ENCODE data around the gene PAK5. TPM values are rescaled to one million over a fixed set of nuclear protein-coding genes. Genes with fewer than 3 reads are reported as not detected.

Gene PAK5
- total RNA-seq = not detected in 2 replicates

DNA sequence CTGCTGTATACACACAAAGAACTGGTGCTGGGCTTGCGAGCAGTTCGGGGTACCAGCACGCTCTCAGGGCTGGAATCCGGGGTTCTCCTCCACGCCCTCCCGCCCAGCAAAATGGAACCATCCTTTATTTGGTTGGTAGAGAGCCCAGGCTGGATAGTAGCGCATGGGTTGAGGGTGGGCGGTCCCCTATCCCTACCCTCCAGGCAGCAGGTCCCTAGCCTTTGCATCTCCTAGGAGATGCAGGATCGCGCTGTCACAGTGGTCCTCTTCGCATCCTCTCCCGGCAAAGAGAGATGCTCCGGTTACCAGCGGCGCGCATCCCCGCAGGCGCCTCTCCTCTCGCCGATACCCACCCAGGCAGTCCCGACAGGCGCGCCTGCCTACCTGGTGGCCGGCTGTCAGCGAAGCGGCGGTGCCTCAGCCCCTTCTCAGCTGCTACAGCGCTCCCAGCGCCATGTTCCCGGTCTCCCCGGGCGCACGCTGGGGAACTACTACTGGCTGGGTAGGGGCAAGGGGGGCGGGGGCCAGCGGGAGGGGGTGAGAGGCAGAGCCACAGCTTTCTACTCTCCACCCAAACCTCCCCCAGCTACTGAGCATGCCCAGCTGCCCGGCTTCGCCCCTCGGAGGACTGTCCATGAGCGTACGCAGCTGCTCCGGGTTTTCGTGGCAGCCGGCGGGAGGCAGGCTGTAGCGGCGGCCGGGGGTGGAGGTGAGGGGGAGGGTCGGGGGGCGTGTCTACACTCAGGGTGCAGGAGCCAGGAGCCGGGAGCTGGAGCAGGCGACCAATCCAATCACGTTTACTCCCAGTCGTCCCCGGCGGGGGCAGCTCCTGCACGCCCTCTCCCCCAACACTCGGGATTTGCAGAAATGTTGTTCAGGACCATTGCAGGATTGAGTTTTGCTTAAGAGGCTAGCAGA is at the start of gene PAK5:
Gene PAK5 (minus strand): TSS at position 699 of the 918 bp plus-strand sequence. CDS start 194,748 bp downstream, outside the sequence.

DNA sequence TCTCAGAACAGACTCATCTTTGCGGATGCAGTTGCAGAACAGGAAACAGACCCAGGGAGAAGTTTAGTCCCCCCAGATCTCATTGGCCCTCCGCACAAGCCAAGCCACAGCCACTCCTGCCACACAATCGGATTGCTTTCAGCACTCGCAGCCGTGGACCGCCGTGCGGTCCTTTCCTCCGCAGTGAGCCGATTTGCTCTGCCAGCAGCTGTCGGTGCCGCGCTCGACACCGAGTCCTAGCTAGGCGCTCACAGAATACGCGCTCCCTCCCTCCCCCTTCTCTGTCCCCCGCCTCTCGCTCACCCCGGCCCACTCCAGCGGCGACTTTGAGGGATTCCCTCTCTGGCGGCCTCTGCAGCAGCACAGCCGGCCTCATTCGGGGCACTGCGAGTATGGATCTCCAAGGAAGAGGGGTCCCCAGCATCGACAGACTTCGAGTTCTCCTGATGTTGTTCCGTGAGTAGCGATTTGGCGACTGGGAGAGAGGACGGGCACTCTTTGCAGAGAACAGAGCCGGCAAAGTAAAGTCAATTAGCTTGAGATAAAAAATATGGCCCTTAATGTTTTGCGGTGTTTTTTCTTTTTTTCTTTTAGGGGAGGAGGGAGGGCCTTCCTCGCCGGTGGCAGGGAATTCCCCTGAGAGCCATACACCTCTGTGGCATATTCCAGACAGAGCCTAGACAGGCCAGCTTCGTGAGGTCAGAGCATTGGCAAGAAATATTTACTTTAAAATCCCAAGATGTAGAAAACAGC is 324.2 kb downstream of the PAK5 start, which contains the start of gene LAMP5:
Gene LAMP5 (plus strand): TSS at position 130 of the 753 bp plus-strand sequence. CDS start 263 bp downstream, at position 393.

Other genes with a start within 250 kb of the PAK5 start
- 0.79 and 1.1 TPM in 2 replicates for gene ANKEF1, start 195.9 kb upstream of the PAK5 start, total RNA-seq

Measured in aortic smooth muscle cell (primary cell).